A549 (cell line): ENCODE results near the gene POLD1. TPM values are rescaled to one million over a fixed set of nuclear protein-coding genes. Genes with fewer than 3 reads are reported as not detected.

ENCODE experiments used
- CBX2 ChIP-seq: fragments of 200-600 bp; sonication (generic); IDR thresholded peaks from 2 replicates; pipeline ENCODE4 v1.6.1; 2016; ENCODE audit warnings: low read depth, mild to moderate bottlenecking, borderline replicate concordance
- CBX8 ChIP-seq: fragments of 200-600 bp; sonication (generic); IDR thresholded peaks from 2 replicates; pipeline ENCODE4 v1.6.1; 2016
- CHD2 ChIP-seq: fragments of 150-350 bp; IDR thresholded peaks from 2 replicates; pipeline ENCODE4 v1.6.1; 2014; ENCODE audit warnings: low read length; ENCODE audit not compliant: partially characterized antibody
- EHF ChIP-seq: fragments of 250-450 bp; sonication (Bioruptor Pico); IDR thresholded peaks from 2 replicates; pipeline ENCODE4 v1.5.0; 2020; ENCODE audit warnings: mild to moderate bottlenecking
- EHMT2 ChIP-seq: fragments of 200-600 bp; sonication (generic); IDR thresholded peaks from 2 replicates; pipeline ENCODE4 v1.6.1; 2016; ENCODE audit warnings: antibody characterized with exemption, low read depth, mild to moderate bottlenecking, moderate library complexity
- EP300 ChIP-seq, 2 experiments: fragments of >200 bp; sonication (Bioruptor Twin); formaldehyde crosslinking; IDR thresholded peaks; 2 replicates in 1 of 2; 3 replicates in 1 of 2; pipeline ENCODE4 v1.6.1; 2016 to 2017
- FOSL2 ChIP-seq, 2 experiments: fragments of 450-650 bp in 1 of 2; fragments of >200 bp in 1 of 2; sonication (Bioruptor Twin) in 1 of 2; formaldehyde crosslinking; IDR thresholded peaks; 2 replicates each; pipeline versions ENCODE4 v1.5.0 to v1.6.1; 2016 to 2020; ENCODE audit warnings: mild to moderate bottlenecking in 1 of 2, moderate library complexity in 1 of 2
- FOXS1 ChIP-seq: fragments of 250-450 bp; sonication (Bioruptor Pico); IDR thresholded peaks from 2 replicates; pipeline ENCODE4 v1.5.0; 2020; ENCODE audit warnings: mild to moderate bottlenecking, moderate library complexity
- GATA3 ChIP-seq: IDR thresholded peaks from 2 replicates; pipeline ENCODE4 v1.6.1; 2012; ENCODE audit warnings: borderline replicate concordance
- HEYL ChIP-seq: fragments of 250-450 bp; sonication (Bioruptor Pico); IDR thresholded peaks from 2 replicates; pipeline ENCODE4 v1.8.0; 2021; ENCODE audit warnings: mild to moderate bottlenecking, moderate library complexity
- HOXB13 ChIP-seq: fragments of 250-450 bp; sonication (Bioruptor Pico); IDR thresholded peaks from 2 replicates; pipeline ENCODE4 v1.5.0; 2020; ENCODE audit warnings: low read depth, mild to moderate bottlenecking, moderate library complexity
- HOXB5 ChIP-seq: fragments of 250-450 bp; sonication (Bioruptor Pico); IDR thresholded peaks from 2 replicates; pipeline ENCODE4 v1.5.0; 2020; ENCODE audit warnings: mild to moderate bottlenecking, moderate library complexity
- JUN ChIP-seq, 2 experiments: fragments of >200 bp; sonication (Bioruptor Twin); formaldehyde crosslinking; IDR thresholded peaks; 2 replicates in 1 of 2; 3 replicates in 1 of 2; pipeline ENCODE4 v1.6.1; 2016 to 2017
- JUNB ChIP-seq: fragments of >200 bp; sonication (Bioruptor Twin); formaldehyde crosslinking; IDR thresholded peaks from 2 replicates; pipeline ENCODE4 v1.6.1; 2016
- KDM1A ChIP-seq: fragments of 200-600 bp; sonication (generic); IDR thresholded peaks from 2 replicates; pipeline ENCODE4 v1.6.1; 2016; ENCODE audit warnings: low read depth, mild to moderate bottlenecking
- KDM5A ChIP-seq: fragments of 200-600 bp; sonication (generic); IDR thresholded peaks from 2 replicates; pipeline ENCODE4 v1.6.1; 2016; ENCODE audit warnings: antibody characterized with exemption, mild to moderate bottlenecking
- MAFK ChIP-seq: fragments of 450-650 bp; IDR thresholded peaks from 2 replicates; pipeline ENCODE4 v1.6.1; 2014; ENCODE audit not compliant: partially characterized antibody
- MYC ChIP-seq: IDR thresholded peaks from 2 replicates; pipeline ENCODE4 v1.6.1; 2012; ENCODE audit warnings: mild to moderate bottlenecking, inconsistent platforms, low read length, improper control_type of control experiment, borderline replicate concordance
- NFE2L2 ChIP-seq: fragments of 150-350 bp; conservative IDR thresholded peaks from 2 replicates; pipeline ENCODE4 v1.6.1; 2014; ENCODE audit warnings: low read length
- NR3C1 ChIP-seq: fragments of >200 bp; sonication (Bioruptor Twin); formaldehyde crosslinking; IDR thresholded peaks from 3 replicates; pipeline ENCODE4 v1.6.1; 2017
- PHF8 ChIP-seq: fragments of 200-600 bp; sonication (generic); IDR thresholded peaks from 2 replicates; pipeline ENCODE4 v1.6.1; 2016; ENCODE audit warnings: low read depth, mild to moderate bottlenecking, antibody characterized with exemption, moderate library complexity, borderline replicate concordance
- POLR2AphosphoS2 ChIP-seq: conservative IDR thresholded peaks from 2 replicates; pipeline ENCODE4 v1.6.1; 2012; ENCODE audit warnings: low read length, improper control_type of control experiment, inconsistent platforms
- RAD21 ChIP-seq, 2 experiments: fragments of >200 bp in 1 of 2; sonication (Bioruptor Twin) in 1 of 2; formaldehyde crosslinking in 1 of 2; IDR thresholded peaks in 1 of 2; conservative IDR thresholded peaks in 1 of 2; 2 replicates in 1 of 2; 3 replicates in 1 of 2; pipeline ENCODE4 v1.6.1; 2012 to 2018; ENCODE audit warnings: inconsistent platforms in 1 of 2
- RCOR1 ChIP-seq: fragments of 150-350 bp; IDR thresholded peaks from 2 replicates; pipeline ENCODE4 v1.6.1; 2014; ENCODE audit warnings: antibody characterized with exemption, low read length, low read depth
- RFX5 ChIP-seq: fragments of 450-650 bp; IDR thresholded peaks from 2 replicates; pipeline ENCODE4 v1.7.1; 2014; ENCODE audit warnings: antibody characterized with exemption, mild to moderate bottlenecking, moderate library complexity
- SREBF2 ChIP-seq: fragments of 450-650 bp; IDR thresholded peaks from 2 replicates; pipeline ENCODE4 v1.6.1; 2014; ENCODE audit warnings: mild to moderate bottlenecking, moderate library complexity
- TFCP2L1 ChIP-seq: fragments of 250-450 bp; sonication (Bioruptor Pico); IDR thresholded peaks from 2 replicates; pipeline ENCODE4 v1.5.0; 2021; ENCODE audit warnings: mild to moderate bottlenecking
- ZC3H11A ChIP-seq: fragments of 450-650 bp; IDR thresholded peaks from 2 replicates; pipeline ENCODE4 v1.6.1; 2014; ENCODE audit warnings: antibody characterized with exemption, mild to moderate bottlenecking
- ZSCAN20 ChIP-seq: fragments of 250-450 bp; sonication (Bioruptor Pico); IDR thresholded peaks from 2 replicates; pipeline ENCODE4 v1.8.0; 2022; ENCODE audit warnings: mild to moderate bottlenecking, moderate library complexity
- polyA plus RNA-seq, 4 experiments: library from polyadenylated mRNA; depleted of rRNA in 3 of 4; stranded (reverse); fragments of >200 nt; fragmentation: RNase III in 1 of 4; extraction: RNeasy Plus Mini Kit Qiagen cat#74134 plus additional on column Dnase treatment in 1 of 4; gene quantifications; 2 replicates in 3 of 4; 3 replicates in 1 of 4; pipeline ENCODE4 v1.2.3, GENCODE V29; 2011 to 2017
- TF ChIP-seq, protein P1 (sequence below): IDR thresholded peaks from 2 replicates; pipeline ENCODE4 v1.6.1; 2012
- TF ChIP-seq, protein P2 (sequence below): fragments of >200 bp; sonication (Bioruptor Twin); formaldehyde crosslinking; IDR thresholded peaks from 2 replicates; pipeline ENCODE4 v1.6.1; 2016
- TF ChIP-seq, protein P3 (sequence below): fragments of 200-600 bp; sonication (generic); IDR thresholded peaks from 2 replicates; pipeline ENCODE4 v1.6.1; 2016; ENCODE audit warnings: antibody characterized with exemption, mild to moderate bottlenecking, moderate library complexity
- TF ChIP-seq, protein P4 (sequence below): fragments of >200 bp; sonication (Bioruptor Twin); formaldehyde crosslinking; IDR thresholded peaks from 3 replicates; pipeline ENCODE4 v1.5.1; 2016
- TF ChIP-seq, protein P5 (sequence below): IDR thresholded peaks from 2 replicates; pipeline ENCODE4 v1.6.1; 2012; ENCODE audit warnings: low read depth, borderline replicate concordance
- TF ChIP-seq, protein P6 (sequence below): fragments of 250-450 bp; sonication (Bioruptor Pico); IDR thresholded peaks from 2 replicates; pipeline ENCODE4 v1.5.0; 2020; ENCODE audit warnings: low read depth, mild to moderate bottlenecking, moderate library complexity

Gene POLD1
- polyA plus RNA-seq, 2 of the 4 experiments (the other 2 are of a cell fraction): 26.1 to 88.8 TPM

DNA sequence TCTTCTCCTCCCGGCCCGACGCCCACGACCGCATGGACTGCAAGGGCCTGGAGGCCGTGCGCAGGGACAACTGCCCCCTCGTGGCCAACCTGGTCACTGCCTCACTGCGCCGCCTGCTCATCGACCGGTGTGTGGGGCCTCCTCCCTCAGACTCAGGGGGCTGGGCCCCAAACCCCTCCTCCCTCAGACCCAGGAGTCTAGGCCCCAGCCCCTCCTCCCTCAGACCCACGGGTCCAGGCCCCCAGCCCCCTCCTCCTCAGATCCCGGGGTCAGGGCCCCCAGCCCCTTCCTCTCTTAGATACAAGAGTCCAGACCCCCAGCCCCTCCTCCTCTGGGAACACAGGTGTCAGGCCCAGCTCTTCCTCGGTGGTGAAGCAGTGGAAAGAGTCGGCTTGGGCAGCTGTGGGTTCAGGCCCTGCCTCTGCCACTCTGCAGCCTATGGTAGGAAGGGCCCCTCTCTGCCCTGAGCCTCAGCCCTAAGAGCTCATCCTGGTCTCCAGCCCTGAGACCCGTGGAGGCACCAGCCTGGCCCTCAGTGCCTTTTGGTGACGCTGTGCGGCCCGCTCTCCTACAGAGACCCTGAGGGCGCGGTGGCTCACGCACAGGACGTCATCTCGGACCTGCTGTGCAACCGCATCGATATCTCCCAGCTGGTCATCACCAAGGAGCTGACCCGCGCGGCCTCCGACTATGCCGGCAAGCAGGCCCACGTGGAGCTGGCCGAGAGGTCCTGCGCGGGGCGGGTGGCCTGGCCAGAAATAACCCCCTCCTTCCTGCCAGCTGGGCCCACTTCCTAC lies 30.9 kb downstream of the POLD1 start (continued):
- TF ChIP-seq MAFK: no peak
- no peak for TF ChIP-seq NFE2L2
- TF ChIP-seq, protein P1, sequence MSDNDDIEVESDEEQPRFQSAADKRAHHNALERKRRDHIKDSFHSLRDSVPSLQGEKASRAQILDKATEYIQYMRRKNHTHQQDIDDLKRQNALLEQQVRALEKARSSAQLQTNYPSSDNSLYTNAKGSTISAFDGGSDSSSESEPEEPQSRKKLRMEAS: peak; percentile 90
- no peak for TF ChIP-seq KDM1A
- TF ChIP-seq EHMT2: no peak
- 0 out of 5 replicates have a peak, but pooled peaks of 1 of the 2 experiments have one; percentile 17 for TF ChIP-seq JUN (IDR thresholded peaks at IDR 0.05)
- TF ChIP-seq GATA3: no peak
- TF ChIP-seq, protein P2, sequence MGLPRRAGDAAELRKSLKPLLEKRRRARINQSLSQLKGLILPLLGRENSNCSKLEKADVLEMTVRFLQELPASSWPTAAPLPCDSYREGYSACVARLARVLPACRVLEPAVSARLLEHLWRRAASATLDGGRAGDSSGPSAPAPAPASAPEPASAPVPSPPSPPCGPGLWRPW: no peak
- no peak for TF ChIP-seq JUNB
- TF ChIP-seq, protein P3, sequence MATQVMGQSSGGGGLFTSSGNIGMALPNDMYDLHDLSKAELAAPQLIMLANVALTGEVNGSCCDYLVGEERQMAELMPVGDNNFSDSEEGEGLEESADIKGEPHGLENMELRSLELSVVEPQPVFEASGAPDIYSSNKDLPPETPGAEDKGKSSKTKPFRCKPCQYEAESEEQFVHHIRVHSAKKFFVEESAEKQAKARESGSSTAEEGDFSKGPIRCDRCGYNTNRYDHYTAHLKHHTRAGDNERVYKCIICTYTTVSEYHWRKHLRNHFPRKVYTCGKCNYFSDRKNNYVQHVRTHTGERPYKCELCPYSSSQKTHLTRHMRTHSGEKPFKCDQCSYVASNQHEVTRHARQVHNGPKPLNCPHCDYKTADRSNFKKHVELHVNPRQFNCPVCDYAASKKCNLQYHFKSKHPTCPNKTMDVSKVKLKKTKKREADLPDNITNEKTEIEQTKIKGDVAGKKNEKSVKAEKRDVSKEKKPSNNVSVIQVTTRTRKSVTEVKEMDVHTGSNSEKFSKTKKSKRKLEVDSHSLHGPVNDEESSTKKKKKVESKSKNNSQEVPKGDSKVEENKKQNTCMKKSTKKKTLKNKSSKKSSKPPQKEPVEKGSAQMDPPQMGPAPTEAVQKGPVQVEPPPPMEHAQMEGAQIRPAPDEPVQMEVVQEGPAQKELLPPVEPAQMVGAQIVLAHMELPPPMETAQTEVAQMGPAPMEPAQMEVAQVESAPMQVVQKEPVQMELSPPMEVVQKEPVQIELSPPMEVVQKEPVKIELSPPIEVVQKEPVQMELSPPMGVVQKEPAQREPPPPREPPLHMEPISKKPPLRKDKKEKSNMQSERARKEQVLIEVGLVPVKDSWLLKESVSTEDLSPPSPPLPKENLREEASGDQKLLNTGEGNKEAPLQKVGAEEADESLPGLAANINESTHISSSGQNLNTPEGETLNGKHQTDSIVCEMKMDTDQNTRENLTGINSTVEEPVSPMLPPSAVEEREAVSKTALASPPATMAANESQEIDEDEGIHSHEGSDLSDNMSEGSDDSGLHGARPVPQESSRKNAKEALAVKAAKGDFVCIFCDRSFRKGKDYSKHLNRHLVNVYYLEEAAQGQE: no peak
- TF ChIP-seq FOSL2 (IDR thresholded peaks at IDR 0.05): no peak
- no peak for TF ChIP-seq FOSL2 (CRISPR knock-in tag; IDR thresholded peaks at IDR 0.05)
- TF ChIP-seq HOXB5 (CRISPR knock-in tag): no peak
- peak; percentile 52 to 59; a peak in 4 of 5 replicates for TF ChIP-seq RAD21 (conservative IDR thresholded peaks at IDR 0.05 in 1 of 2, IDR thresholded peaks at IDR 0.05 in 1 of 2)
- no peak for TF ChIP-seq CBX2
- TF ChIP-seq HOXB13 (CRISPR knock-in tag): no peak
- TF ChIP-seq RFX5: no peak
- no peak for TF ChIP-seq PHF8
- TF ChIP-seq CHD2: no peak
- TF ChIP-seq RCOR1: no peak
- no peak for TF ChIP-seq SREBF2
- TF ChIP-seq HEYL: no peak
- TF ChIP-seq, protein P4, sequence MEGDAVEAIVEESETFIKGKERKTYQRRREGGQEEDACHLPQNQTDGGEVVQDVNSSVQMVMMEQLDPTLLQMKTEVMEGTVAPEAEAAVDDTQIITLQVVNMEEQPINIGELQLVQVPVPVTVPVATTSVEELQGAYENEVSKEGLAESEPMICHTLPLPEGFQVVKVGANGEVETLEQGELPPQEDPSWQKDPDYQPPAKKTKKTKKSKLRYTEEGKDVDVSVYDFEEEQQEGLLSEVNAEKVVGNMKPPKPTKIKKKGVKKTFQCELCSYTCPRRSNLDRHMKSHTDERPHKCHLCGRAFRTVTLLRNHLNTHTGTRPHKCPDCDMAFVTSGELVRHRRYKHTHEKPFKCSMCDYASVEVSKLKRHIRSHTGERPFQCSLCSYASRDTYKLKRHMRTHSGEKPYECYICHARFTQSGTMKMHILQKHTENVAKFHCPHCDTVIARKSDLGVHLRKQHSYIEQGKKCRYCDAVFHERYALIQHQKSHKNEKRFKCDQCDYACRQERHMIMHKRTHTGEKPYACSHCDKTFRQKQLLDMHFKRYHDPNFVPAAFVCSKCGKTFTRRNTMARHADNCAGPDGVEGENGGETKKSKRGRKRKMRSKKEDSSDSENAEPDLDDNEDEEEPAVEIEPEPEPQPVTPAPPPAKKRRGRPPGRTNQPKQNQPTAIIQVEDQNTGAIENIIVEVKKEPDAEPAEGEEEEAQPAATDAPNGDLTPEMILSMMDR: peak; percentile 82
- no peak for TF ChIP-seq POLR2AphosphoS2
- TF ChIP-seq KDM5A: no peak
- no peak for TF ChIP-seq ZC3H11A
- no peak for TF ChIP-seq CBX8
- TF ChIP-seq, protein P5, sequence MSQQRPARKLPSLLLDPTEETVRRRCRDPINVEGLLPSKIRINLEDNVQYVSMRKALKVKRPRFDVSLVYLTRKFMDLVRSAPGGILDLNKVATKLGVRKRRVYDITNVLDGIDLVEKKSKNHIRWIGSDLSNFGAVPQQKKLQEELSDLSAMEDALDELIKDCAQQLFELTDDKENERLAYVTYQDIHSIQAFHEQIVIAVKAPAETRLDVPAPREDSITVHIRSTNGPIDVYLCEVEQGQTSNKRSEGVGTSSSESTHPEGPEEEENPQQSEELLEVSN: peak; percentile 31; the same call in 1 of the 2 replicates
- no peak for TF ChIP-seq EP300 (IDR thresholded peaks at IDR 0.05)
- TF ChIP-seq ZSCAN20 (CRISPR knock-in tag): no peak
- no peak for TF ChIP-seq EHF (CRISPR knock-in tag)
- no peak for TF ChIP-seq FOXS1 (CRISPR knock-in tag)
- no peak for TF ChIP-seq NR3C1
- TF ChIP-seq MYC: peak; percentile 87; the same call in 1 of the 2 replicates
- no peak for TF ChIP-seq TFCP2L1 (CRISPR knock-in tag)
- TF ChIP-seq, protein P6, sequence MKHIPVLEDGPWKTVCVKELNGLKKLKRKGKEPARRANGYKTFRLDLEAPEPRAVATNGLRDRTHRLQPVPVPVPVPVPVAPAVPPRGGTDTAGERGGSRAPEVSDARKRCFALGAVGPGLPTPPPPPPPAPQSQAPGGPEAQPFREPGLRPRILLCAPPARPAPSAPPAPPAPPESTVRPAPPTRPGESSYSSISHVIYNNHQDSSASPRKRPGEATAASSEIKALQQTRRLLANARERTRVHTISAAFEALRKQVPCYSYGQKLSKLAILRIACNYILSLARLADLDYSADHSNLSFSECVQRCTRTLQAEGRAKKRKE (CRISPR knock-in tag): no peak
